Stimulated activated CD4-positive, alpha-beta T cell treated with anti-CD3 and anti-CD28 coated beads, TNF-alpha, amount 100 ng/mL, for 4 hours (primary cell): ENCODE results near the gene PODXL2.

Source experiments
- DNase-seq, 3 experiments: peaks; one replicate each; pipeline ENCODE4 v3.0.0-alpha.2; 2020; ENCODE audit warnings: low read depth in 3 of 3

Gene PODXL2

GRCh38 chr3:127720985-127721935, 92.3 kb downstream of the PODXL2 start:
- DNase-seq: no peak

GRCh38 chr3:127722091-127722784, 93.3 kb downstream of the PODXL2 start:
- DNase-seq: no peak
